Liver (tissue), 9 donors: ENCODE measurements around the gene STAT6. TPM values are rescaled to one million over a fixed set of nuclear protein-coding genes. Genes with fewer than 3 reads are reported as not detected.

Experiments
- DNase-seq: peaks from one replicate; pipeline ENCODE4 v3.0.0-alpha.2; 2017; ENCODE audit warnings: low spot score
- H3K27ac ChIP-seq, 2 donors: one replicate each; pipeline ENCODE4 v1.7.0; 2013; ENCODE audit warnings: inconsistent platforms in 2 of 2, low read length in 2 of 2, control low read depth in 1 of 2, low read depth in 1 of 2, mild to moderate bottlenecking in 1 of 2
- H3K27me3 ChIP-seq, 4 donors: one replicate each; pipeline versions ENCODE4 v1.6.1 to v1.7.0; 2013; ENCODE audit warnings: low read length in 3 of 4, inconsistent platforms in 1 of 4, mild to moderate bottlenecking in 1 of 4, moderate library complexity in 1 of 4; ENCODE audit not compliant: control insufficient read depth in 4 of 4, insufficient read depth in 4 of 4
- H3K36me3 ChIP-seq, 4 donors: one replicate each; pipeline versions ENCODE4 v1.6.1 to v1.7.0; 2013; ENCODE audit warnings: low read length in 3 of 4, mild to moderate bottlenecking in 3 of 4, low read depth in 1 of 4, moderate library complexity in 1 of 4; ENCODE audit not compliant: control insufficient read depth in 4 of 4, insufficient read depth in 3 of 4
- H3K4me1 ChIP-seq, 4 donors: one replicate each; pipeline versions ENCODE4 v1.6.1 to v1.7.0; 2013; ENCODE audit warnings: low read length in 3 of 4, mild to moderate bottlenecking in 3 of 4, moderate library complexity in 1 of 4; ENCODE audit not compliant: control insufficient read depth in 4 of 4, insufficient read depth in 4 of 4
- H3K4me3 ChIP-seq, 3 donors: one replicate each; pipeline versions ENCODE4 v1.6.1 to v1.7.0; 2013; ENCODE audit warnings: low read length in 3 of 3, control low read depth in 1 of 3, low read depth in 1 of 3, mild to moderate bottlenecking in 1 of 3
- H3K9ac ChIP-seq, 2 donors: one replicate each; pipeline ENCODE4 v1.7.0; 2013; ENCODE audit warnings: low read length in 2 of 2, mild to moderate bottlenecking in 2 of 2, moderate library complexity in 2 of 2, control low read depth in 1 of 2, low read depth in 1 of 2
- H3K9me3 ChIP-seq, 4 donors: one replicate each; pipeline versions ENCODE4 v1.6.1 to v1.7.0; 2013; ENCODE audit warnings: low read length in 3 of 4; ENCODE audit not compliant: control insufficient read depth in 4 of 4
- CTCF ChIP-seq: fragments of 150-350 bp; IDR thresholded peaks from 2 replicates; pipeline ENCODE4 v1.5.1; 2017; ENCODE audit warnings: improper control_type of control experiment, low read depth, low read length; ENCODE audit not compliant: missing input control
- EGR1 ChIP-seq, 2 donors: IDR thresholded peaks; 2 replicates each; pipeline ENCODE4 v1.6.1; 2016 to 2018; ENCODE audit warnings: antibody characterized with exemption in 2 of 2, low read depth in 2 of 2
- FOXA1 ChIP-seq: IDR thresholded peaks from 2 replicates; pipeline ENCODE4 v1.6.1; 2016; ENCODE audit warnings: antibody characterized with exemption
- FOXA2 ChIP-seq: IDR thresholded peaks from 2 replicates; pipeline ENCODE4 v1.6.1; 2016; ENCODE audit warnings: antibody characterized with exemption
- HNF4A ChIP-seq, 2 donors: conservative IDR thresholded peaks; 2 replicates each; pipeline ENCODE4 v1.6.1; 2016; ENCODE audit warnings: antibody characterized with exemption in 2 of 2, mild to moderate bottlenecking in 2 of 2
- HNF4G ChIP-seq: IDR thresholded peaks from 2 replicates; pipeline ENCODE4 v1.6.1; 2016; ENCODE audit warnings: antibody characterized with exemption
- JUND ChIP-seq, 2 donors: IDR thresholded peaks; 2 replicates each; pipeline ENCODE4 v1.6.1; 2016; ENCODE audit warnings: antibody characterized with exemption in 2 of 2
- NR2F2 ChIP-seq: IDR thresholded peaks from 2 replicates; pipeline ENCODE4 v1.6.1; 2016; ENCODE audit warnings: antibody characterized with exemption
- RAD21 ChIP-seq, 2 donors: IDR thresholded peaks; 2 replicates each; pipeline ENCODE4 v1.6.1; 2016; ENCODE audit warnings: antibody characterized with exemption in 2 of 2, mild to moderate bottlenecking in 2 of 2
- TAF1 ChIP-seq: conservative IDR thresholded peaks from 2 replicates; pipeline ENCODE4 v1.6.1; 2016; ENCODE audit warnings: antibody characterized with exemption, mild to moderate bottlenecking
- YY1 ChIP-seq: IDR thresholded peaks from 2 replicates; pipeline ENCODE4 v1.6.1; 2016; ENCODE audit warnings: antibody characterized with exemption, mild to moderate bottlenecking
- WGBS: extraction: QIAGEN DNeasy Blood & Tissue Kit; methylation state at CpG from one replicate; pipeline ENCODE4 v1.1.7; 2013; 5-methylcytosine and 5-hydroxymethylcytosine counted together
- polyA plus RNA-seq, 2 donors: library from polyadenylated mRNA; stranded (reverse) in 1 of 2; unstranded in 1 of 2; fragments of 200-250 nt in 1 of 2; fragments of >200 nt in 1 of 2; fragmentation: Nextera tagmentation in 1 of 2; extraction: Ambion mirVana in 1 of 2; gene quantifications; one replicate each; pipeline versions ENCODE4 v1.2.1 to v1.2.3, GENCODE V29; 2013 to 2015
- total RNA-seq, 2 donors: library from RNA; depleted of rRNA; stranded (reverse); fragments of >200 nt; gene quantifications; one replicate each; pipeline ENCODE4 v1.2.3, GENCODE V29; 2014
- TF ChIP-seq, protein P1 (sequence below): IDR thresholded peaks from 2 replicates; pipeline ENCODE4 v1.6.1; 2016; ENCODE audit warnings: antibody characterized with exemption
- TF ChIP-seq, protein P2 (sequence below): IDR thresholded peaks from 2 replicates; pipeline ENCODE4 v1.6.1; 2016; ENCODE audit warnings: antibody characterized with exemption
- TF ChIP-seq, protein P3 (sequence below): IDR thresholded peaks from 2 replicates; pipeline ENCODE4 v1.6.1; 2016; ENCODE audit warnings: antibody characterized with exemption, mild to moderate bottlenecking
- donor health status: healthy.
- donor health status: healthy.
- donor health status: healthy.
- donor health status: healthy.
- donor health status: healthy.

Gene STAT6
- total and polyA plus RNA-seq, 4 donors, result 27.4 to 57.4 (median 43.6) TPM

DNA sequence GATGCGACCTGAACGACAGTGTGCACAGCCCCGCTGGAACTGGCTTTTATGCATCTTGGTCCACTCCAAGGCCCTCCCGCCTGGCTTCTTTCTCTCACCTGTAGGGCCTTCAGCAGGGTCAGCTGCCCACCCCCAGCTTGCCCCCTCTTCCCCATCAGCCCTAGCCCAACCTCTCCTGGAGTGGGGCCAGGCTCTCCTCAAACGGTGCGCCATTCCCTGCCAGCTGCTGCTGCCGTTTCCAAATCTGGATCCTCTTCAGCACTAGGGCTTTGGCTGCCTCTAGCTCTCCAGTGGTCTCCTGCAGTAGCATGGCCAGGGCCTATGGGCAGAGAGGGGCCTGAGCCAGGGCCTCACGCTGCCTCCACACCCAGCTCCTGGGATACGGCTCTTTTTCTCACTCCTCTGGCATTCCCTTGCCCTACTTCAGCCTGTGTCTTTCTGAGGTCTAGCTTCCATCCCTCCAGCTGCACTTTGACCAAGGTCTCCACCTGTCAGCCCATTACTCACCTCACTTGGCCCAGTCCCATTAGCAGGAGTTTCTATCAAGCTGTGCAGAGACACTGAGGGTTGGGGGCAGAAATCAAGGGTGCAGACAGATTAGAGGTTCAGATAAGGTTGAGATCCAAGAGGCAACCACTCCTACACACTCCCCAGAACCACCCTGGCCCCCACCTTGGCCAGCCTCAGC, 5.0 kb downstream of the STAT6 start:
- H3K9me3 ChIP-seq, result no peaks in the 10 kb centered on the region
- H3K27ac ChIP-seq, result no peak overlapping the region
- H3K36me3 ChIP-seq, result peaks cover 16 to 31% (median 24%) of the 10 kb centered on the region in 4 donors
- peaks cover 13 to 46% (median 35%) of the 10 kb centered on the region in 4 donors for H3K4me1 ChIP-seq
- no peak overlapping the region for H3K4me3 ChIP-seq
- WGBS, result 75% methylated on average over 9 of the region's 9 CpGs
- no peak for DNase-seq
- H3K9ac ChIP-seq, result no peak overlapping the region
- H3K27me3 ChIP-seq, result no peaks in the 10 kb centered on the region
- TF ChIP-seq NR2F2 (no peak), YY1 (no peak), HNF4G (no peak), HNF4A (conservative IDR thresholded peaks at IDR 0.05) (no peak), FOXA1 (no peak), JUND (IDR thresholded peaks at IDR 0.05) (no peak), CTCF (no peak), EGR1 (IDR thresholded peaks at IDR 0.05; ENCODE audit: low read depth in 2 of 2) (no peak), FOXA2 (no peak), RAD21 (IDR thresholded peaks at IDR 0.05) (no peak), TAF1 (no peak)
- TF ChIP-seq, protein P1, sequence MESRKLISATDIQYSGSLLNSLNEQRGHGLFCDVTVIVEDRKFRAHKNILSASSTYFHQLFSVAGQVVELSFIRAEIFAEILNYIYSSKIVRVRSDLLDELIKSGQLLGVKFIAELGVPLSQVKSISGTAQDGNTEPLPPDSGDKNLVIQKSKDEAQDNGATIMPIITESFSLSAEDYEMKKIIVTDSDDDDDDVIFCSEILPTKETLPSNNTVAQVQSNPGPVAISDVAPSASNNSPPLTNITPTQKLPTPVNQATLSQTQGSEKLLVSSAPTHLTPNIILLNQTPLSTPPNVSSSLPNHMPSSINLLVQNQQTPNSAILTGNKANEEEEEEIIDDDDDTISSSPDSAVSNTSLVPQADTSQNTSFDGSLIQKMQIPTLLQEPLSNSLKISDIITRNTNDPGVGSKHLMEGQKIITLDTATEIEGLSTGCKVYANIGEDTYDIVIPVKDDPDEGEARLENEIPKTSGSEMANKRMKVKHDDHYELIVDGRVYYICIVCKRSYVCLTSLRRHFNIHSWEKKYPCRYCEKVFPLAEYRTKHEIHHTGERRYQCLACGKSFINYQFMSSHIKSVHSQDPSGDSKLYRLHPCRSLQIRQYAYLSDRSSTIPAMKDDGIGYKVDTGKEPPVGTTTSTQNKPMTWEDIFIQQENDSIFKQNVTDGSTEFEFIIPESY, result no peak
- TF ChIP-seq, protein P2, sequence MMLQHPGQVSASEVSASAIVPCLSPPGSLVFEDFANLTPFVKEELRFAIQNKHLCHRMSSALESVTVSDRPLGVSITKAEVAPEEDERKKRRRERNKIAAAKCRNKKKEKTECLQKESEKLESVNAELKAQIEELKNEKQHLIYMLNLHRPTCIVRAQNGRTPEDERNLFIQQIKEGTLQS, result no peak
- TF ChIP-seq, protein P3, sequence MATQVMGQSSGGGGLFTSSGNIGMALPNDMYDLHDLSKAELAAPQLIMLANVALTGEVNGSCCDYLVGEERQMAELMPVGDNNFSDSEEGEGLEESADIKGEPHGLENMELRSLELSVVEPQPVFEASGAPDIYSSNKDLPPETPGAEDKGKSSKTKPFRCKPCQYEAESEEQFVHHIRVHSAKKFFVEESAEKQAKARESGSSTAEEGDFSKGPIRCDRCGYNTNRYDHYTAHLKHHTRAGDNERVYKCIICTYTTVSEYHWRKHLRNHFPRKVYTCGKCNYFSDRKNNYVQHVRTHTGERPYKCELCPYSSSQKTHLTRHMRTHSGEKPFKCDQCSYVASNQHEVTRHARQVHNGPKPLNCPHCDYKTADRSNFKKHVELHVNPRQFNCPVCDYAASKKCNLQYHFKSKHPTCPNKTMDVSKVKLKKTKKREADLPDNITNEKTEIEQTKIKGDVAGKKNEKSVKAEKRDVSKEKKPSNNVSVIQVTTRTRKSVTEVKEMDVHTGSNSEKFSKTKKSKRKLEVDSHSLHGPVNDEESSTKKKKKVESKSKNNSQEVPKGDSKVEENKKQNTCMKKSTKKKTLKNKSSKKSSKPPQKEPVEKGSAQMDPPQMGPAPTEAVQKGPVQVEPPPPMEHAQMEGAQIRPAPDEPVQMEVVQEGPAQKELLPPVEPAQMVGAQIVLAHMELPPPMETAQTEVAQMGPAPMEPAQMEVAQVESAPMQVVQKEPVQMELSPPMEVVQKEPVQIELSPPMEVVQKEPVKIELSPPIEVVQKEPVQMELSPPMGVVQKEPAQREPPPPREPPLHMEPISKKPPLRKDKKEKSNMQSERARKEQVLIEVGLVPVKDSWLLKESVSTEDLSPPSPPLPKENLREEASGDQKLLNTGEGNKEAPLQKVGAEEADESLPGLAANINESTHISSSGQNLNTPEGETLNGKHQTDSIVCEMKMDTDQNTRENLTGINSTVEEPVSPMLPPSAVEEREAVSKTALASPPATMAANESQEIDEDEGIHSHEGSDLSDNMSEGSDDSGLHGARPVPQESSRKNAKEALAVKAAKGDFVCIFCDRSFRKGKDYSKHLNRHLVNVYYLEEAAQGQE, result no peak
